ENCODE results near the gene HFE. TPM values are rescaled to one million over a fixed set of nuclear protein-coding genes. Genes with fewer than 3 reads are reported as not detected.

HFE gene
- total RNA-seq, 1 donor from 2014 or later, result 1.2 TPM

- TF ChIP-seq CTCF (IDR thresholded peaks at IDR 0.05; ENCODE audit: unreplicated experiment), result no peak
- no peaks in the 10 kb centered on the region for H3K27me3 Mint-ChIP-seq (ENCODE audit: unreplicated experiment)
- no peak overlapping the region for H3K27ac Mint-ChIP-seq (ENCODE audit: unreplicated experiment)
- no peak overlapping the region for H3K4me3 Mint-ChIP-seq (ENCODE audit: unreplicated experiment)
- H3K9me3 Mint-ChIP-seq (ENCODE audit: unreplicated experiment), result peaks cover 5% of the 10 kb centered on the region
- peaks cover 13% of the 10 kb centered on the region for H3K36me3 Mint-ChIP-seq (ENCODE audit: low read depth, unreplicated experiment)
- peaks cover 26% of the 10 kb centered on the region for H3K4me1 Mint-ChIP-seq (ENCODE audit: unreplicated experiment)
- DNase-seq (ENCODE audit: low spot score), result no peak
Observed at GRCh38 chr6:26086211-26086610, 1.0 kb upstream of the HFE start.

GRCh38 chr6:26088344-26088743 is 1.1 kb downstream of the HFE start:
- H3K4me1 Mint-ChIP-seq (ENCODE audit: unreplicated experiment), result peaks cover 42% of the 10 kb centered on the region
- H3K36me3 Mint-ChIP-seq (ENCODE audit: low read depth, unreplicated experiment), result peaks cover 7% of the 10 kb centered on the region
- H3K9me3 Mint-ChIP-seq (ENCODE audit: unreplicated experiment), result no peaks in the 10 kb centered on the region
- no peak for DNase-seq (ENCODE audit: low spot score)
- TF ChIP-seq CTCF (IDR thresholded peaks at IDR 0.05; ENCODE audit: unreplicated experiment), result no peak
- H3K4me3 Mint-ChIP-seq (ENCODE audit: unreplicated experiment), result peak overlapping the region; percentile 86
- H3K27ac Mint-ChIP-seq (ENCODE audit: unreplicated experiment), result peak overlapping the region; percentile 85
- peaks cover 5% of the 10 kb centered on the region for H3K27me3 Mint-ChIP-seq (ENCODE audit: unreplicated experiment)

- Mint-ChIP-seq H3K27me3 (ENCODE audit: unreplicated experiment) (peaks cover 7% of the 10 kb centered on the region), H3K36me3 (ENCODE audit: low read depth, unreplicated experiment) (peaks cover 7% of the 10 kb centered on the region), H3K4me1 (ENCODE audit: unreplicated experiment) (peaks cover 44% of the 10 kb centered on the region), H3K9me3 (ENCODE audit: unreplicated experiment) (no peaks in the 10 kb centered on the region), H3K27ac (ENCODE audit: unreplicated experiment) (peak overlapping the region; percentile 64), H3K4me3 (ENCODE audit: unreplicated experiment) (peak overlapping the region; percentile 71)
- DNase-seq (ENCODE audit: low spot score), result no peak
- no peak for TF ChIP-seq CTCF (IDR thresholded peaks at IDR 0.05; ENCODE audit: unreplicated experiment)
Observed at GRCh38 chr6:26089272-26089671, 2.0 kb downstream of the HFE start.

- peaks cover 44% of the 10 kb centered on the region for H3K4me1 Mint-ChIP-seq (ENCODE audit: unreplicated experiment)
- peaks cover 7% of the 10 kb centered on the region for H3K27me3 Mint-ChIP-seq (ENCODE audit: unreplicated experiment)
- TF ChIP-seq CTCF (IDR thresholded peaks at IDR 0.05; ENCODE audit: unreplicated experiment), result no peak
- H3K36me3 Mint-ChIP-seq (ENCODE audit: low read depth, unreplicated experiment), result peaks cover 7% of the 10 kb centered on the region
- DNase-seq (ENCODE audit: low spot score), result no peak
- H3K9me3 Mint-ChIP-seq (ENCODE audit: unreplicated experiment), result no peaks in the 10 kb centered on the region
- peak overlapping the region; percentile 14 for H3K4me3 Mint-ChIP-seq (ENCODE audit: unreplicated experiment)
- peak overlapping the region; percentile 28 for H3K27ac Mint-ChIP-seq (ENCODE audit: unreplicated experiment)
Observed at GRCh38 chr6:26092443-26092842, 5.2 kb downstream of the HFE start.

- no peak for TF ChIP-seq CTCF (IDR thresholded peaks at IDR 0.05; ENCODE audit: unreplicated experiment)
- Mint-ChIP-seq H3K36me3 (ENCODE audit: low read depth, unreplicated experiment) (peaks cover 7% of the 10 kb centered on the region), H3K27ac (ENCODE audit: unreplicated experiment) (no peak overlapping the region), H3K27me3 (ENCODE audit: unreplicated experiment) (peaks cover 7% of the 10 kb centered on the region), H3K9me3 (ENCODE audit: unreplicated experiment) (no peaks in the 10 kb centered on the region), H3K4me1 (ENCODE audit: unreplicated experiment) (peaks cover 35% of the 10 kb centered on the region), H3K4me3 (ENCODE audit: unreplicated experiment) (no peak overlapping the region)
- no peak for DNase-seq (ENCODE audit: low spot score)
Observed at GRCh38 chr6:26094036-26094435, 6.8 kb downstream of the HFE start.
